ENCODE data around the gene SLC16A5. TPM values are rescaled to one million over a fixed set of nuclear protein-coding genes. Genes with fewer than 3 reads are reported as not detected.

The SLC16A5 gene
- total RNA-seq, 1 experiment from 2014 or later = 17.1 TPM

- Histone ChIP-seq H3K79me1 (ENCODE audit: insufficient read depth, low read depth, low read length, poor library complexity, severe bottlenecking) (no peaks in the 10 kb centered on the region), H3K4me1 (ENCODE audit: insufficient read depth, low read length) (peaks cover 9% of the 10 kb centered on the region; the same call in 1 of the 2 replicates), H2BK5ac (ENCODE audit: insufficient read length, low read length) (no peak overlapping the region), H2BK12ac (ENCODE audit: insufficient read length, low read depth, low read length) (no peak overlapping the region), H3K9me3 (ENCODE audit: control insufficient read depth, low read depth, low read length) (no peaks in the 10 kb centered on the region), H3K27me3 (ENCODE audit: insufficient read depth, low read length) (no peaks in the 10 kb centered on the region), H3K4ac (ENCODE audit: low read depth, low read length) (no peak overlapping the region), H2BK20ac (ENCODE audit: low read depth, low read length, poor library complexity, severe bottlenecking) (no peak overlapping the region), H2AFZ (ENCODE audit: low read length) (no peak overlapping the region), H4K91ac (ENCODE audit: insufficient read length, low read depth, low read length) (no peak overlapping the region), H3K23ac (ENCODE audit: insufficient read length, low read depth, low read length) (no peak overlapping the region), H4K20me1 (ENCODE audit: control insufficient read depth, insufficient read depth, insufficient read length) (no peaks in the 10 kb centered on the region), H3T11ph (ENCODE audit: low read length) (no peak overlapping the region), H2BK15ac (ENCODE audit: low read depth, low read length) (no peak overlapping the region), H4K8ac (replicated peaks; ENCODE audit: insufficient read length, low read depth, low read length) (no peak overlapping the region), H3K18ac (ENCODE audit: insufficient read length, low read depth, low read length) (no peak overlapping the region), H3K27ac (ENCODE audit: insufficient read length, low read depth, low read length) (no peak overlapping the region), H3K9ac (ENCODE audit: extremely low read depth, insufficient read length, low read length) (no peak overlapping the region), H3K23me2 (ENCODE audit: insufficient read length, low read depth, low read length, poor library complexity, severe bottlenecking) (no peaks in the 10 kb centered on the region), H3K79me2 (ENCODE audit: insufficient read depth, low read length) (no peaks in the 10 kb centered on the region), H3K56ac (ENCODE audit: insufficient read length, low read depth, low read length) (no peak overlapping the region), H4K5ac (ENCODE audit: insufficient read length, low read depth, low read length) (no peak overlapping the region), H3K14ac (ENCODE audit: insufficient read depth, low read length) (no peak overlapping the region), H2BK120ac (ENCODE audit: low read depth, low read length, poor library complexity, severe bottlenecking) (no peak overlapping the region), H3K4me2 (ENCODE audit: insufficient read depth, insufficient read length, low read length) (no peak overlapping the region), H2AK5ac (ENCODE audit: insufficient read length, low read length) (no peak overlapping the region)
- H3K9me3 Mint-ChIP-seq = no peaks in the 10 kb centered on the region
- peak overlapping the region in 1 of 3 experiments; percentile 22; a peak in 3 of 7 replicates for H3K27ac Mint-ChIP-seq
- no CpG with 5 or more reads among the region's 13 CpGs for whole genome bisulfite sequencing (ENCODE audit: extremely low coverage, insufficient read length, low lambda C conversion rate)
- peaks cover 43% of the 10 kb centered on the region in 2 experiments for H3K4me1 Mint-ChIP-seq
- no peak for DNase-seq
- no peaks in the 10 kb centered on the region for H3K36me3 Mint-ChIP-seq (ENCODE audit: insufficient read depth in 1 of 3, low read depth in 3 of 3)
- no peaks in the 10 kb centered on the region; the same call in 1 of the 2 replicates for H3K27me3 Mint-ChIP-seq (ENCODE audit: low read depth)
- H3K4me3 Mint-ChIP-seq = no peak overlapping the region
- TF ChIP-seq, protein P1, sequence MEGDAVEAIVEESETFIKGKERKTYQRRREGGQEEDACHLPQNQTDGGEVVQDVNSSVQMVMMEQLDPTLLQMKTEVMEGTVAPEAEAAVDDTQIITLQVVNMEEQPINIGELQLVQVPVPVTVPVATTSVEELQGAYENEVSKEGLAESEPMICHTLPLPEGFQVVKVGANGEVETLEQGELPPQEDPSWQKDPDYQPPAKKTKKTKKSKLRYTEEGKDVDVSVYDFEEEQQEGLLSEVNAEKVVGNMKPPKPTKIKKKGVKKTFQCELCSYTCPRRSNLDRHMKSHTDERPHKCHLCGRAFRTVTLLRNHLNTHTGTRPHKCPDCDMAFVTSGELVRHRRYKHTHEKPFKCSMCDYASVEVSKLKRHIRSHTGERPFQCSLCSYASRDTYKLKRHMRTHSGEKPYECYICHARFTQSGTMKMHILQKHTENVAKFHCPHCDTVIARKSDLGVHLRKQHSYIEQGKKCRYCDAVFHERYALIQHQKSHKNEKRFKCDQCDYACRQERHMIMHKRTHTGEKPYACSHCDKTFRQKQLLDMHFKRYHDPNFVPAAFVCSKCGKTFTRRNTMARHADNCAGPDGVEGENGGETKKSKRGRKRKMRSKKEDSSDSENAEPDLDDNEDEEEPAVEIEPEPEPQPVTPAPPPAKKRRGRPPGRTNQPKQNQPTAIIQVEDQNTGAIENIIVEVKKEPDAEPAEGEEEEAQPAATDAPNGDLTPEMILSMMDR (conservative IDR thresholded peaks at IDR 0.05) = no peak
Observed at GRCh38 chr17:75081611-75082540, 5.9 kb upstream of the SLC16A5 start.
